Neural cell (in vitro differentiated cells): ENCODE results near the gene FLOT2. TPM values are rescaled to one million over a fixed set of nuclear protein-coding genes. Genes with fewer than 3 reads are reported as not detected.

Experiments used
- H2AFZ ChIP-seq: fragments of 200-600, 300-800 bp; sonication (generic), shearing (Covaris generic); 2 replicates; pipeline ENCODE4 v1.6.0; 2014; ENCODE audit warnings: low read depth, mild to moderate bottlenecking, antibody characterized with exemption, low read length, moderate library complexity
- H3F3A ChIP-seq: fragments of 200-600 bp; shearing (Covaris generic); 2 replicates; pipeline ENCODE4 v1.6.1; 2016; ENCODE audit warnings: mild to moderate bottlenecking, moderate library complexity, mixed read lengths, antibody characterized with exemption, low read length; ENCODE audit not compliant: insufficient read depth, poor library complexity, severe bottlenecking
- H3K27ac ChIP-seq: fragments of 200-600, 300-800 bp; sonication (generic), shearing (Covaris generic); 2 replicates; pipeline ENCODE4 v1.5.1; 2014; ENCODE audit warnings: mild to moderate bottlenecking, low read length, moderate library complexity
- H3K27me3 ChIP-seq: fragments of 300-800, 200-600 bp; sonication (generic), shearing (Covaris generic); 2 replicates; pipeline ENCODE4 v1.6.0; 2014; ENCODE audit warnings: mild to moderate bottlenecking, low read depth, low read length, moderate library complexity; ENCODE audit not compliant: insufficient read depth
- H3K36me3 ChIP-seq: fragments of 300-800, 200-600 bp; sonication (generic), shearing (Covaris generic); 2 replicates; pipeline ENCODE4 v1.5.1; 2014; ENCODE audit warnings: mild to moderate bottlenecking, antibody characterized with exemption, low read length, moderate library complexity; ENCODE audit not compliant: insufficient read depth
- H3K4me2 ChIP-seq: fragments of 300-800, 200-600 bp; sonication (generic), shearing (Covaris generic); 2 replicates; pipeline ENCODE4 v1.6.0; 2014; ENCODE audit warnings: mild to moderate bottlenecking, low read length
- H3K4me3 ChIP-seq: fragments of 300-800, 200-600 bp; sonication (generic), shearing (Covaris generic); 2 replicates; pipeline ENCODE4 v1.5.1; 2014; ENCODE audit warnings: mild to moderate bottlenecking, low read length, moderate library complexity
- H3K79me2 ChIP-seq: fragments of 200-600 bp; shearing (Covaris generic); replicated peaks from 2 replicates; pipeline ENCODE4 v1.6.0; 2014; ENCODE audit warnings: mild to moderate bottlenecking, low read length, moderate library complexity; ENCODE audit not compliant: insufficient read depth
- H3K9ac ChIP-seq: fragments of 300-800, 200-600 bp; sonication (generic), shearing (Covaris generic); 2 replicates; pipeline ENCODE4 v1.6.1; 2016; ENCODE audit warnings: mild to moderate bottlenecking, low read length, mixed read lengths
- H3K9me2 ChIP-seq: fragments of 200-600 bp; shearing (Covaris generic); 2 replicates; pipeline ENCODE4 v1.6.1; 2016; ENCODE audit warnings: mild to moderate bottlenecking, low read length, mixed read lengths; ENCODE audit not compliant: insufficient read depth
- H3K9me3 ChIP-seq: fragments of 200-600, 300-800 bp; sonication (generic), shearing (Covaris generic); 2 replicates; pipeline ENCODE4 v1.6.1; 2016; ENCODE audit warnings: mild to moderate bottlenecking, mixed run types, low read length, moderate library complexity, mixed read lengths
- H4K20me1 ChIP-seq: fragments of 200-600 bp; shearing (Covaris generic); 2 replicates; pipeline ENCODE4 v1.6.1; 2016; ENCODE audit warnings: mild to moderate bottlenecking, mixed run types; ENCODE audit not compliant: insufficient read depth
- CTCF ChIP-seq: fragments of 450-650 bp; IDR thresholded peaks from 2 replicates; pipeline ENCODE4 v1.5.1; 2014; ENCODE audit warnings: antibody characterized with exemption, mild to moderate bottlenecking, moderate library complexity; ENCODE audit not compliant: poor library complexity, severe bottlenecking
- EP300 ChIP-seq: fragments of 450-650 bp; conservative IDR thresholded peaks from 2 replicates; pipeline ENCODE4 v1.6.1; 2014; ENCODE audit warnings: antibody characterized with exemption, mild to moderate bottlenecking, moderate library complexity; ENCODE audit not compliant: poor library complexity, severe bottlenecking
- EZH2 ChIP-seq: fragments of 200-600, 300-800 bp; shearing (Covaris generic), sonication (generic); IDR thresholded peaks from 2 replicates; pipeline ENCODE4 v1.6.1; 2014; ENCODE audit warnings: antibody characterized with exemption, low read length, borderline replicate concordance, mild to moderate bottlenecking; ENCODE audit not compliant: insufficient read depth, poor library complexity, severe bottlenecking
- MXI1 ChIP-seq: fragments of 450-650 bp; conservative IDR thresholded peaks from 2 replicates; pipeline ENCODE4 v1.6.1; 2014; ENCODE audit warnings: antibody characterized with exemption, mild to moderate bottlenecking; ENCODE audit not compliant: poor library complexity, severe bottlenecking
- POLR2AphosphoS5 ChIP-seq: IDR thresholded peaks from 2 replicates; pipeline ENCODE4 v1.6.1; 2012
- RAD21 ChIP-seq: fragments of 450-650 bp; conservative IDR thresholded peaks from 2 replicates; pipeline ENCODE4 v1.6.1; 2014; ENCODE audit warnings: antibody characterized with exemption, mild to moderate bottlenecking, moderate library complexity
- REST ChIP-seq: IDR thresholded peaks from 2 replicates; pipeline ENCODE4 v1.6.1; 2012; ENCODE audit warnings: borderline replicate concordance
- SMC3 ChIP-seq: fragments of 450-650 bp; conservative IDR thresholded peaks from 2 replicates; pipeline ENCODE4 v1.6.1; 2014; ENCODE audit warnings: antibody characterized with exemption, mild to moderate bottlenecking, moderate library complexity; ENCODE audit not compliant: poor library complexity
- TAF1 ChIP-seq: IDR thresholded peaks from 2 replicates; pipeline ENCODE4 v1.6.1; 2012; ENCODE audit warnings: low read depth
- polyA plus RNA-seq: library from polyadenylated mRNA; depleted of rRNA; stranded (reverse); fragments of >200 nt; gene quantifications from 2 replicates; pipeline ENCODE4 v1.2.3, GENCODE V29; 2014

The FLOT2 gene
- polyA plus RNA-seq, 1 donor from 2014 or later: 27.5 TPM

- no peaks in the 10 kb centered on the region for H3K79me2 ChIP-seq
- H3K27ac ChIP-seq: no peak overlapping the region
- no peak overlapping the region for H3K9ac ChIP-seq
- TF ChIP-seq MXI1 (no peak), RAD21 (no peak), POLR2AphosphoS5 (no peak), SMC3 (no peak), EP300 (no peak), EZH2 (no peak), CTCF (no peak), REST (no peak), TAF1 (no peak)
- H3F3A ChIP-seq: no peaks in the 10 kb centered on the region
- H3K4me3 ChIP-seq: no peak overlapping the region
- H4K20me1 ChIP-seq: no peaks in the 10 kb centered on the region
- no peak overlapping the region for H2AFZ ChIP-seq
- no peak overlapping the region for H3K4me2 ChIP-seq
- no peaks in the 10 kb centered on the region for H3K36me3 ChIP-seq
- H3K27me3 ChIP-seq: no peaks in the 10 kb centered on the region
- no peaks in the 10 kb centered on the region for H3K9me3 ChIP-seq
- no peaks in the 10 kb centered on the region for H3K9me2 ChIP-seq
Measured at GRCh38 chr17:28873839-28874238, 23.7 kb downstream of the FLOT2 start.

- Histone ChIP-seq H3K9me3 (no peaks in the 10 kb centered on the region), H3F3A (no peaks in the 10 kb centered on the region), H2AFZ (no peak overlapping the region), H3K79me2 (no peaks in the 10 kb centered on the region), H3K27me3 (no peaks in the 10 kb centered on the region), H3K9me2 (no peaks in the 10 kb centered on the region), H3K4me2 (no peak overlapping the region), H3K27ac (no peak overlapping the region), H3K4me3 (no peak overlapping the region), H4K20me1 (no peaks in the 10 kb centered on the region), H3K9ac (no peak overlapping the region), H3K36me3 (no peaks in the 10 kb centered on the region)
- no peak for TF ChIP-seq EP300
- TF ChIP-seq TAF1: no peak
- no peak for TF ChIP-seq REST
- TF ChIP-seq SMC3: no peak
- TF ChIP-seq MXI1: no peak
- TF ChIP-seq POLR2AphosphoS5: no peak
- TF ChIP-seq EZH2: no peak
- no peak for TF ChIP-seq CTCF
- TF ChIP-seq RAD21: no peak
Measured at GRCh38 chr17:28871056-28871579, 26.4 kb downstream of the FLOT2 start.
